Choroid plexus epithelial cell (primary cell): Measurements from ENCODE around the gene NR3C1.
"Not testable (repeated sequence)": the region's sequence is repeated elsewhere in the genome, so short reads cannot be mapped to it uniquely, and the experiment has no call there.

ENCODE experiments used
- DNase-seq: peaks from one replicate; pipeline ENCODE4 v3.0.0-alpha.2; 2010; ENCODE audit warnings: low read depth
- H3K4me3 ChIP-seq: 2 replicates; pipeline ENCODE4 v1.5.1; 2011; ENCODE audit warnings: low read depth, mild to moderate bottlenecking, control low read depth, low read length, moderate library complexity
- CTCF ChIP-seq: conservative IDR thresholded peaks from 2 replicates; pipeline ENCODE4 v1.5.1; 2011; ENCODE audit warnings: low read depth, mild to moderate bottlenecking, control low read depth, inconsistent platforms, low read length, moderate library complexity

Gene NR3C1

GRCh38 chr5:143328589-143329220 is 74.8 kb downstream of the NR3C1 start:
- DNase-seq: no peak
- H3K4me3 ChIP-seq: no peak overlapping the region
- no peak for TF ChIP-seq CTCF

GRCh38 chr5:143325086-143325485 is 78.4 kb downstream of the NR3C1 start:
- not testable (repeated sequence) for DNase-seq, H3K4me3 ChIP-seq

GRCh38 chr5:143322931-143323630 is 80.4 kb downstream of the NR3C1 start:
- H3K4me3 ChIP-seq: not testable (repeated sequence)
- peak; percentile 55 for DNase-seq
- TF ChIP-seq CTCF: peak; percentile 30

- H3K4me3 ChIP-seq: no peak overlapping the region
- DNase-seq: no peak
- TF ChIP-seq CTCF: no peak
Observed at GRCh38 chr5:143322176-143322575, 81.3 kb downstream of the NR3C1 start.

GRCh38 chr5:143319437-143320227 is 83.9 kb downstream of the NR3C1 start:
- no peak for DNase-seq
- no peak overlapping the region for H3K4me3 ChIP-seq
- TF ChIP-seq CTCF: no peak

GRCh38 chr5:143318833-143319232 is 84.7 kb downstream of the NR3C1 start:
- no peak overlapping the region for H3K4me3 ChIP-seq
- DNase-seq: no peak

More at GRCh38 chr5:143318833-143319232, 84.7 kb downstream of the NR3C1 start:
- TF ChIP-seq CTCF: no peak
